Tibial artery (tissue), 4 donors: ENCODE results near the gene ZNF248.

ENCODE experiments used
- DNase-seq, 2 donors: peaks; one replicate each; pipeline ENCODE4 v3.0.0-alpha.2; 2019
- H3K27ac ChIP-seq, 2 donors: fragments of 200-600 bp; sonication (generic) in 1 of 2; 1 replicate in 1 of 2; 2 replicates in 1 of 2; pipeline ENCODE4 v1.5.1; 2018 to 2019; ENCODE audit warnings: mild to moderate bottlenecking in 1 of 2
- H3K27me3 ChIP-seq, 2 donors: fragments of 200-600 bp; sonication (generic) in 1 of 2; one replicate each; pipeline versions ENCODE4 v1.5.1 to v1.6.0; 2016 to 2019
- H3K36me3 ChIP-seq, 3 donors: fragments of 200-600 bp; sonication (generic) in 2 of 3; one replicate each; pipeline ENCODE4 v1.5.1; 2016 to 2019; ENCODE audit warnings: mild to moderate bottlenecking in 2 of 3
- H3K4me1 ChIP-seq, 4 donors: fragments of 200-600 bp; sonication (generic) in 2 of 4; 1 replicate in 3 of 4; 2 replicates in 1 of 4; pipeline ENCODE4 v1.5.1; 2016 to 2019
- H3K4me3 ChIP-seq, 2 donors: fragments of 200-600 bp; sonication (generic) in 1 of 2; 1 replicate in 1 of 2; 2 replicates in 1 of 2; pipeline ENCODE4 v1.5.1; 2018 to 2019; ENCODE audit warnings: mild to moderate bottlenecking in 2 of 2
- H3K9me3 ChIP-seq, 3 donors: fragments of 200-600 bp; sonication (generic) in 1 of 3; one replicate each; pipeline ENCODE4 v1.5.1; 2016 to 2019
- intact Hi-C: fragments of 100-400 bp; cut with DNase I; formaldehyde crosslinking; loops from one replicate; pipeline ENCODE4 v1.15.0; 2023; ENCODE audit warnings: low total_unique reads
- TF ChIP-seq, protein P1 (sequence below), 2 experiments: fragments of 200-600 bp in 1 of 2; fragments of 450-650 bp in 1 of 2; IDR thresholded peaks; one replicate each; pipeline ENCODE4 v1.5.1; 2017 to 2019; ENCODE audit warnings: antibody characterized with exemption in 2 of 2, mild to moderate bottlenecking in 1 of 2, moderate library complexity in 1 of 2

Gene ZNF248

DNA sequence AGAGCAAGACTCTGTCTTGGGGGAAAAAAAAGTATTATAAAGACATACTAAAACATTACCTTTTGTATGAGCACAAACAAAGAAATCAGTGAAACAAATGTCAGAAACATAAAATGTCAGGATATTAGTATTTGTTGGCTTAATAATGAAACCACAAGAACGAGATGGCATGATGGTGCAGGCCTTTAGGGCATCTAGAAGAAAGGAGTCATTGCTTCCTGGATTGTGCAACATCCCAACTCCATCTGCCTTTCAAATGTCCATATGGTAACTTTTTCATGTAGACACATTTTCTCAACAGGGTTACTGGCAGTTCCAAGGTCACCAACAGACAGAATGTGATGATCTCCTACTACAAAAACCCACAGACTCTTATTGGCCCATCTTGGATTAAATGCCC lies 96.6 kb downstream of the ZNF248 start:
- intact Hi-C loops = no loop called here
- Histone ChIP-seq H3K4me3 (no peak overlapping the region), H3K9me3 (peaks cover 0 to 46% (median 11%) of the 10 kb centered on the region in 3 donors), H3K36me3 (peaks cover 7 to 19% (median 14%) of the 10 kb centered on the region in 3 donors), H3K27ac (no peak overlapping the region), H3K27me3 (no peaks in the 10 kb centered on the region), H3K4me1 (no peaks in the 10 kb centered on the region)
- TF ChIP-seq, protein P1, sequence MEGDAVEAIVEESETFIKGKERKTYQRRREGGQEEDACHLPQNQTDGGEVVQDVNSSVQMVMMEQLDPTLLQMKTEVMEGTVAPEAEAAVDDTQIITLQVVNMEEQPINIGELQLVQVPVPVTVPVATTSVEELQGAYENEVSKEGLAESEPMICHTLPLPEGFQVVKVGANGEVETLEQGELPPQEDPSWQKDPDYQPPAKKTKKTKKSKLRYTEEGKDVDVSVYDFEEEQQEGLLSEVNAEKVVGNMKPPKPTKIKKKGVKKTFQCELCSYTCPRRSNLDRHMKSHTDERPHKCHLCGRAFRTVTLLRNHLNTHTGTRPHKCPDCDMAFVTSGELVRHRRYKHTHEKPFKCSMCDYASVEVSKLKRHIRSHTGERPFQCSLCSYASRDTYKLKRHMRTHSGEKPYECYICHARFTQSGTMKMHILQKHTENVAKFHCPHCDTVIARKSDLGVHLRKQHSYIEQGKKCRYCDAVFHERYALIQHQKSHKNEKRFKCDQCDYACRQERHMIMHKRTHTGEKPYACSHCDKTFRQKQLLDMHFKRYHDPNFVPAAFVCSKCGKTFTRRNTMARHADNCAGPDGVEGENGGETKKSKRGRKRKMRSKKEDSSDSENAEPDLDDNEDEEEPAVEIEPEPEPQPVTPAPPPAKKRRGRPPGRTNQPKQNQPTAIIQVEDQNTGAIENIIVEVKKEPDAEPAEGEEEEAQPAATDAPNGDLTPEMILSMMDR (IDR thresholded peaks at IDR 0.05) = no peak
- no peak for DNase-seq

DNA sequence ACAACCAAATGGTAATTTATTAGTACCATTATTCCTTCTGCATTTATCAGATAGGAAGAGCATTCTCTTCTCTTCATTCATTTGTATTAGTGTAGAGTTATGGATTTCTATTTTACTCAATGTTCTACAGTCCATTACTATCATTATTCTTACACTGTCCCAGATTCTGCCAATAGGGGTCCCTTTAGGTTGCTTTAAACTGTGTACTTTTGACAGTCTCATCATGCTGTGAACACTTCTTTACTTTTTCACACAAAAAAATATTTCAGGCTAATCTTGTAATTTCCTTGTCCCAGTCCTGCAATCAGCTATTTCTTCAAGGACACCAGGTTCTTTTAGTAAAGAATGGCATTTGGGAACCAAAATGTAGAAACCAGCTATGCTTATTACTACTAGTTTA lies 99.3 kb downstream of the ZNF248 start:
- TF ChIP-seq, protein P1 (IDR thresholded peaks at IDR 0.05) = no peak

DNA sequence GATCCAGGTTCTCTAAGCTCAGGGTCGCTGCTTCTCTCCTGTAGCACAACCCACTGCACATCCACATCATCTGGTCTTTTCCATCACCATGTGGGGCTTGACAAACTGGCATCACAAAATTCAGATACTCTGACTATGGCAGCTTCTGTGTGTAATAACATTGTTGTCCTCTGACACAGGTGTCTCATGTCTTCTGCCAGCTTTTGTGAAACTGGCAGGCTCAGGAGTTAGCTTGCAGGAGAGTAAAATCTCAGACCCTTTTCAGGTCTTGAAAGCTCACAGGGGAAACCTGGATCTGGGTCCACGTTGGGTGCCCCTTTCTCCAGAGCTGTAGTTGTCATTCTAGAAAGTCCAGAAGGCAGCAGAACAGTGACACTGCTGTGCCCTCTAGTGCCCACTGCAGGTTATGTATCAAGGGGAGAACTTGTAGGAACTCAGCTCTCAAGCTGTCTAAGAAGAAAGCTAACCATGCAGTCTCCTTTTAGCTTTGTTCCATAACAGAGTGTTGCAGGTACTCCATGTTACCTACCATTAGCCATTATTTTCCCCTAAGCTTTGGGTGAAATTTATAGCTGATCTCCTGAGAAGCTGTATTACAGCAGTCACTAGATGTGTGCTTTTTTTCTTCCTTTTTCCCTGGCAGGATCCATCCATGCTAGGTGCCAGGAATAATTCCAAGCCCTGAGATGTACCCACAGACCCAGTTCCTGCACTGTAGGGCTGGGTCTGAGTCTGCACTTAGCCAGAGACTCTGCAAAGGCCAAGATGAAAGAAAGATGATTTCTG lies 102.7 kb downstream of the ZNF248 start:
- Histone ChIP-seq H3K27me3 (no peaks in the 10 kb centered on the region), H3K4me1 (no peaks in the 10 kb centered on the region), H3K27ac (no peak overlapping the region), H3K4me3 (no peak overlapping the region), H3K9me3 (peaks cover 0 to 22% (median 11%) of the 10 kb centered on the region in 3 donors), H3K36me3 (peaks cover 4 to 9% (median 7%) of the 10 kb centered on the region in 3 donors)
- no peak for DNase-seq
- intact Hi-C loops = no loop called here
- TF ChIP-seq, protein P1 (IDR thresholded peaks at IDR 0.05) = no peak

More for the DNA sequence above, 99.3 kb downstream of the ZNF248 start:
- H3K4me3 ChIP-seq = no peak overlapping the region
- H3K27me3 ChIP-seq = no peaks in the 10 kb centered on the region
- peaks cover 0 to 21% (median 10%) of the 10 kb centered on the region in 3 donors for H3K9me3 ChIP-seq
- peaks cover 7 to 15% (median 9%) of the 10 kb centered on the region in 3 donors for H3K36me3 ChIP-seq
- DNase-seq = no peak
- no peaks in the 10 kb centered on the region for H3K4me1 ChIP-seq
- intact Hi-C loops = no loop called here
- H3K27ac ChIP-seq = no peak overlapping the region

DNA sequence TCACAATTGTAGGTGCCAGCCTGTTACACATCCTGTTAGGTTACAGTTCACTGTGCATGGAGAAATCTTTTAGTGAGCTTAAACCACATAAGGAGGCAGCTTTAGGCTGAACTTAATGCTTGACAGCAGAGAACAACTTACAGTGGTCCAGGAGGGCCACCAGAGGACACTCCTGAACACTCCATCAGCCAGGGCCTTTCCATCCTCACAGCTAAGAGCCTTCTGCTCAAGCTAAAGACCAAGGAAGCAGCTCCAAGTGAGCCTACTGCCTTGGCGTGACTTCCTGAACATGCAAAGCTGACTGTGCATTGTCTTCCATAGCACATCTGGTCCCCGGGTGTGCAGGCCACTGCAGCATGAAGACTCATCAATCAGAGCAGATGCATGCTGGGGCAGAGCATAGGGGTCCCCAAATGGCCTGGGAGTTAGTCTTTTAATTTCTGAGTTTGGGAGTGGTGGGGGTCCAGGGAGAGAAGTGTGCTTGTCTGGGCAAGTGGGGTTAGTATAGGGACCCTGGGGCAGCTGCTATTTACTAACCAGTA lies 105.0 kb downstream of the ZNF248 start:
- Histone ChIP-seq H3K9me3 (peaks cover 0 to 33% (median 21%) of the 10 kb centered on the region in 3 donors), H3K36me3 (peaks cover 0 to 3% (median 0%) of the 10 kb centered on the region in 3 donors), H3K27ac (no peak overlapping the region), H3K4me3 (no peak overlapping the region), H3K27me3 (no peaks in the 10 kb centered on the region), H3K4me1 (no peaks in the 10 kb centered on the region)
- TF ChIP-seq, protein P1 (IDR thresholded peaks at IDR 0.05) = no peak
- no peak for DNase-seq
- intact Hi-C loops = no loop called here

DNA sequence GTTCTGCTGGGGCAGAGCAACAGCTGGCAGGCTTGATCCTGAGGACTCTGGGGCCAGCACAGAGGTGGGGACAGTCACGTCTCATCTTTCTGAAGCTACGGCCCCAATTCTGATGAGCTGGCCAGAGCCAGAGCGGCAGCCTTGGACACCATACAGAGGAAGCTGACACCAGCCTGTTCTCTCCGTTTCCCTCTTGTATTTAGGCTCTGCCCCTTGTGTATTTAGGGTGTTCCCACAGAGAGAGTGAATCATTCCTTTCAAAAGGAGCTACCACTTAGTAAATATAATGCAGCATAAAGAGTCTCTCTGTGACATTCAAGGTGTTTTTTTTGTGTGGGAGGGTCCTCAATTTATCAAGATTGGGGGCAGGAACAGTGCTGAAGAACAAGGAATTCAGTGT lies 109.2 kb downstream of the ZNF248 start:
- TF ChIP-seq, protein P1 (IDR thresholded peaks at IDR 0.05) = no peak
- intact Hi-C loops = no loop called here

More for the DNA sequence above, 109.2 kb downstream of the ZNF248 start:
- H3K27me3 ChIP-seq = no peaks in the 10 kb centered on the region
- DNase-seq = no peak
- no peak overlapping the region for H3K4me3 ChIP-seq
- peaks cover 0 to 32% (median 13%) of the 10 kb centered on the region in 3 donors for H3K9me3 ChIP-seq
- peaks cover 0 to 3% (median 0%) of the 10 kb centered on the region in 3 donors for H3K36me3 ChIP-seq
- H3K4me1 ChIP-seq = no peaks in the 10 kb centered on the region
- H3K27ac ChIP-seq = no peak overlapping the region
